HCT116 (cell line): ENCODE results near the gene TYW1. TPM values are rescaled to one million over a fixed set of nuclear protein-coding genes. Genes with fewer than 3 reads are reported as not detected.

Source experiments
- ATAC-seq: fragments of 200-7000 bp; cut with Tn5 transposase; 2 replicates; pipeline ENCODE4 v1.9.1; 2020; ENCODE audit warnings: mild to moderate bottlenecking, moderate library complexity
- BruUV-seq: library from RNA; stranded (reverse); fragments of 400-500 nt; replicated peaks from 2 replicates; lab custom pipeline; 2021; lab: Mats Ljungman, UMichigan
- CTCF ChIA-PET: fragments of 300-600 bp; sonication (Branson Sonifier 250); formaldehyde crosslinking; loops from one replicate; lab custom pipeline; 2021; ENCODE audit warnings: antibody characterized with exemption; lab: Charles Lee
- POLR2A ChIA-PET: fragments of 300-600, 350-600 bp; sonication (Branson Sonifier 250); formaldehyde crosslinking; loops from one replicate; lab custom pipeline; 2021; ENCODE audit warnings: antibody characterized with exemption; lab: Charles Lee
- RAD21 ChIA-PET, 2 experiments: fragments of 300-600 bp; sonication (Branson Sonifier 250); formaldehyde crosslinking; loops; one replicate each; lab custom pipeline; 2023; ENCODE audit warnings: low total read pairs in 2 of 2; ENCODE audit not compliant: uncharacterized antibody in 2 of 2, unreplicated experiment in 2 of 2, low non-redundant PET in 1 of 2; lab: Charles Lee
- DNase-seq: peaks from one replicate; pipeline ENCODE4 v3.0.0-alpha.2; 2010; ENCODE audit warnings: low read depth, low spot score
- H2AFZ ChIP-seq: fragments of 200-600 bp; shearing (Covaris generic), sonication (generic); 2 replicates; pipeline ENCODE4 v1.6.1; 2017; ENCODE audit warnings: low read depth, mixed run types, mixed read lengths, antibody characterized with exemption, low read length; ENCODE audit not compliant: poor library complexity, severe bottlenecking
- H3K27ac ChIP-seq: 2 replicates; pipeline ENCODE4 v1.5.1; 2012; ENCODE audit warnings: low read depth, low read length
- H3K27me3 ChIP-seq: fragments of 200-600 bp; sonication (generic); 2 replicates; pipeline ENCODE4 v1.6.1; 2016; ENCODE audit warnings: mixed run types, low read length, mixed read lengths; ENCODE audit not compliant: insufficient read depth
- H3K36me3 ChIP-seq, 2 experiments: fragments of 200-500 bp in 1 of 2; fragments of 200-600 bp in 1 of 2; sonication (Bioruptor generic) in 1 of 2; sonication (generic) in 1 of 2; 2 replicates each; pipeline versions ENCODE4 v1.5.1 to v1.6.1; 2014 to 2016; ENCODE audit warnings: low read length in 2 of 2, inconsistent platforms in 1 of 2, mixed read lengths in 1 of 2, mixed run types in 1 of 2; ENCODE audit not compliant: insufficient read depth in 2 of 2, control insufficient read depth in 1 of 2
- H3K4me1 ChIP-seq, 2 experiments: fragments of 200-600 bp in 1 of 2; sonication (generic) in 1 of 2; 2 replicates each; pipeline versions ENCODE4 v1.5.1 to v1.6.1; 2012 to 2017; ENCODE audit warnings: low read length in 2 of 2, inconsistent platforms in 1 of 2, mild to moderate bottlenecking in 1 of 2, mixed read lengths in 1 of 2, mixed run types in 1 of 2, moderate library complexity in 1 of 2; ENCODE audit not compliant: insufficient read depth in 2 of 2, control insufficient read depth in 1 of 2
- H3K4me2 ChIP-seq: fragments of 200-600 bp; sonication (generic); 2 replicates; pipeline ENCODE4 v1.6.1; 2017; ENCODE audit warnings: mixed run types, low read length, mixed read lengths
- H3K4me3 ChIP-seq, 2 experiments: fragments of 200-600 bp in 1 of 2; sonication (generic) in 1 of 2; replicated peaks in 1 of 2; 2 replicates each; pipeline ENCODE4 v1.5.1; 2011 to 2016; ENCODE audit warnings: low read length in 2 of 2, control low read depth in 1 of 2, low read depth in 1 of 2, mild to moderate bottlenecking in 1 of 2, mixed read lengths in 1 of 2, mixed run types in 1 of 2
- H3K79me2 ChIP-seq: fragments of 200-600 bp; sonication (generic); 2 replicates; pipeline ENCODE4 v1.6.1; 2017; ENCODE audit warnings: mild to moderate bottlenecking, mixed run types, low read length, moderate library complexity, mixed read lengths; ENCODE audit not compliant: insufficient read depth
- H3K9ac ChIP-seq: fragments of 200-600 bp; sonication (generic); 2 replicates; pipeline ENCODE4 v1.6.1; 2016; ENCODE audit warnings: low read length, mixed read lengths
- H3K9me2 ChIP-seq: fragments of 200-600 bp; sonication (generic), shearing (Covaris generic); 2 replicates; pipeline ENCODE4 v1.6.1; 2017; ENCODE audit warnings: mixed run types, mild to moderate bottlenecking, moderate library complexity; ENCODE audit not compliant: insufficient read depth
- H3K9me3 ChIP-seq, 2 experiments: fragments of 200-500 bp in 1 of 2; fragments of 200-600 bp in 1 of 2; sonication (Bioruptor generic) in 1 of 2; sonication (generic) in 1 of 2; 2 replicates each; pipeline ENCODE4 v1.6.1; 2014 to 2017; ENCODE audit warnings: low read length in 2 of 2, mixed read lengths in 2 of 2, inconsistent platforms in 1 of 2, low read depth in 1 of 2, mild to moderate bottlenecking in 1 of 2, mixed run types in 1 of 2, moderate library complexity in 1 of 2; ENCODE audit not compliant: control insufficient read depth in 1 of 2, insufficient read depth in 1 of 2
- H4K20me1 ChIP-seq: fragments of 200-600 bp; sonication (generic), shearing (Covaris generic); 2 replicates; pipeline ENCODE4 v1.6.1; 2017; ENCODE audit warnings: mixed run types, mild to moderate bottlenecking, moderate library complexity; ENCODE audit not compliant: insufficient read depth
- CEBPB ChIP-seq: IDR thresholded peaks from 2 replicates; pipeline ENCODE4 v1.6.1; 2012; ENCODE audit warnings: low read depth
- EGR1 ChIP-seq: IDR thresholded peaks from 2 replicates; pipeline ENCODE4 v1.6.1; 2012; ENCODE audit warnings: low read depth
- ELF1 ChIP-seq: IDR thresholded peaks from 2 replicates; pipeline ENCODE4 v1.6.1; 2012; ENCODE audit warnings: low read depth, borderline replicate concordance
- EZH2 ChIP-seq: fragments of 200-600 bp; sonication (generic); IDR thresholded peaks from 2 replicates; pipeline ENCODE4 v1.6.1; 2017; ENCODE audit warnings: antibody characterized with exemption, mixed run types
- JUND ChIP-seq: IDR thresholded peaks from 2 replicates; pipeline ENCODE4 v1.6.1; 2012
- POLR2AphosphoS5 ChIP-seq: IDR thresholded peaks from 2 replicates; pipeline ENCODE4 v1.6.1; 2011; ENCODE audit warnings: mild to moderate bottlenecking, low read depth, low read length, moderate library complexity
- SIN3A ChIP-seq: IDR thresholded peaks from 2 replicates; pipeline ENCODE4 v1.6.1; 2012; ENCODE audit warnings: low read depth
- SP1 ChIP-seq: IDR thresholded peaks from 2 replicates; pipeline ENCODE4 v1.6.1; 2012; ENCODE audit warnings: low read depth
- SRF ChIP-seq: IDR thresholded peaks from 2 replicates; pipeline ENCODE4 v1.6.1; 2012; ENCODE audit warnings: low read depth
- YY1 ChIP-seq: IDR thresholded peaks from 2 replicates; pipeline ENCODE4 v1.6.1; 2011; ENCODE audit warnings: low read length, low read depth, moderate library complexity, mild to moderate bottlenecking; ENCODE audit not compliant: insufficient replicate concordance; ENCODE audit errors: extremely low read depth
- ZFX ChIP-seq: fragments of 450-650 bp; IDR thresholded peaks from 2 replicates; pipeline ENCODE4 v1.6.1; 2017
- intact Hi-C: fragments of 100-400 bp; cut with micrococcal nuclease; formaldehyde crosslinking; loops from 2 replicates; pipeline ENCODE4 v1.10.0; 2022
- total RNA-seq: library from RNA; stranded (reverse); gene quantifications from one replicate; pipeline ENCODE4 v1.2.1, GENCODE V29; 2021; ENCODE audit not compliant: unreplicated experiment
- TF ChIP-seq, protein P1 (sequence below), 3 experiments: fragments of 200-600 bp in 1 of 3; sonication (generic) in 1 of 3; IDR thresholded peaks in 2 of 3; conservative IDR thresholded peaks in 1 of 3; 2 replicates each; pipeline ENCODE4 v1.5.1; 2012 to 2017; ENCODE audit warnings: low read depth in 2 of 3, low read length in 2 of 3, antibody characterized with exemption in 1 of 3, borderline replicate concordance in 1 of 3, control low read depth in 1 of 3, mild to moderate bottlenecking in 1 of 3, mixed read lengths in 1 of 3, mixed run types in 1 of 3, moderate library complexity in 1 of 3; ENCODE audit not compliant: insufficient read depth in 1 of 3
- TF ChIP-seq, protein P2 (sequence below): IDR thresholded peaks from 2 replicates; pipeline ENCODE4 v1.6.1; 2011; ENCODE audit warnings: mild to moderate bottlenecking, low read length, moderate library complexity; ENCODE audit not compliant: insufficient replicate concordance; ENCODE audit errors: extremely low read depth

TYW1 gene
- total RNA-seq, 1 experiment from 2014 or later: 16.6 TPM

DNA sequence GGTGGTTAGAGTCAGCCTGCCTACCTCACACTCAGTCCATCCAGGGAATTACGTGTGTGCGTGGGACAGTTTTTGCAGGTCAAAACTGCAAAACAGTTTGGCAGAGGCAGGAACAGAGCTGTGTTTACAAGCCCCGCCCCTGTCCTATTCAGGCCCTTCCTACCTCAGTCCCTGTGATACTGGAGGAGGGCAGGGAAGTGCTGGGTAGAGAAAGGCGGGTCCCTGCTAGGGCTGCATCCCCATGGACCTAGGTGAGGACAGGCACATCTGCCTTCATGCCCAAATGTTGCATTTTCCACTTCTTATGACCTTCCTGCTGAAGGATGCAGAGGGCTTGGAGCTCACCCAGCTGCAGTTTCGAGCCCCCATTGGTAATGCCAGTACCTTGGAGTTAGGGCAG, 26.3 kb upstream of the TYW1 start:
- BruUV-seq: no TSS peak
- H3K4me2 ChIP-seq: no peak overlapping the region

DNA sequence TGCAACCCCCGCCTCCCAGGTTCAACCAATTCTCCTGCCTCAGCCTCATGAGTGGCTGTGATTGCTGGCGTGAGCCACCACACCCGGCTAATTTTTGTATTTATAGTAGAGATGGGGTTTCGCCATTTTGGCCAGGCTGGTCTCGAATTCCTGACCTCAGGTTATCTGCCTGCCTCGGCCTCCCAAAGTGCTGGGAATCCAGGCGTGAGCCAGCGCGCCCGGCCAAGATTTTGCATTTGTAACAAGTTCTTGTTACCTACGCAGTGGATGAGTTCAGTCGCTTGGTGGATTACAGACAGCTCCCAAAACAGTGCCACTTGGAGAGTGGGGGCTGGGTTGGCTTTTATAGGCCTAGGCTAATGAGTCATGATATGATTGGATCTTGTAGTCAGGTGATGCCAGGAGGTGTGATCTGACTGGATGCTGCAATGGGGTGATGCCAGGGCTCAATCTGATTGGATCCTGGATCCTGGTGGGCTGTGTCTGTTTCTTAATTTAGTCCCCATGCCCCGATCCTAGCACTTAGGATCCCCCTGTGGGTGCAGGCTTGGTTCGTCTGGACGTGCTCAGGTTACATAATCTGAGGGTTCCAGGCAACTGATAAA, 21.5 kb upstream of the TYW1 start:
- intact Hi-C loops: no loop called here
- POLR2A ChIA-PET: no interaction called here
- no peaks in the 10 kb centered on the region for H3K36me3 ChIP-seq
- H3K9me2 ChIP-seq: no peaks in the 10 kb centered on the region
- H3K27ac ChIP-seq: no peak overlapping the region
- no peak overlapping the region for H3K4me3 ChIP-seq
- no peaks in the 10 kb centered on the region for H3K27me3 ChIP-seq
- CTCF ChIA-PET: no interaction called here
- BruUV-seq: no TSS peak
- H3K79me2 ChIP-seq: no peaks in the 10 kb centered on the region
- H3K9ac ChIP-seq: no peak overlapping the region
- no peaks in the 10 kb centered on the region for H4K20me1 ChIP-seq
- H3K4me1 ChIP-seq: no peaks in the 10 kb centered on the region
- DNase-seq (no peak), ATAC-seq (peak; percentile 52; the same call in 1 of the 2 replicates)
- RAD21 ChIA-PET: no interaction called here
- H2AFZ ChIP-seq: no peak overlapping the region
- no peaks in the 10 kb centered on the region; a peak in 1 of 4 replicates for H3K9me3 ChIP-seq
- no peak overlapping the region for H3K4me2 ChIP-seq
- no peak for TF ChIP-seq EGR1
- no peak for TF ChIP-seq CEBPB
- TF ChIP-seq SP1: no peak
- no peak for TF ChIP-seq SRF
- TF ChIP-seq POLR2AphosphoS5: no peak
- no peak for TF ChIP-seq EZH2
- TF ChIP-seq ELF1: no peak
- no peak for TF ChIP-seq JUND
- TF ChIP-seq YY1: no peak
- TF ChIP-seq, protein P1, sequence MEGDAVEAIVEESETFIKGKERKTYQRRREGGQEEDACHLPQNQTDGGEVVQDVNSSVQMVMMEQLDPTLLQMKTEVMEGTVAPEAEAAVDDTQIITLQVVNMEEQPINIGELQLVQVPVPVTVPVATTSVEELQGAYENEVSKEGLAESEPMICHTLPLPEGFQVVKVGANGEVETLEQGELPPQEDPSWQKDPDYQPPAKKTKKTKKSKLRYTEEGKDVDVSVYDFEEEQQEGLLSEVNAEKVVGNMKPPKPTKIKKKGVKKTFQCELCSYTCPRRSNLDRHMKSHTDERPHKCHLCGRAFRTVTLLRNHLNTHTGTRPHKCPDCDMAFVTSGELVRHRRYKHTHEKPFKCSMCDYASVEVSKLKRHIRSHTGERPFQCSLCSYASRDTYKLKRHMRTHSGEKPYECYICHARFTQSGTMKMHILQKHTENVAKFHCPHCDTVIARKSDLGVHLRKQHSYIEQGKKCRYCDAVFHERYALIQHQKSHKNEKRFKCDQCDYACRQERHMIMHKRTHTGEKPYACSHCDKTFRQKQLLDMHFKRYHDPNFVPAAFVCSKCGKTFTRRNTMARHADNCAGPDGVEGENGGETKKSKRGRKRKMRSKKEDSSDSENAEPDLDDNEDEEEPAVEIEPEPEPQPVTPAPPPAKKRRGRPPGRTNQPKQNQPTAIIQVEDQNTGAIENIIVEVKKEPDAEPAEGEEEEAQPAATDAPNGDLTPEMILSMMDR (IDR thresholded peaks at IDR 0.05 in 2 of 3, conservative IDR thresholded peaks at IDR 0.05 in 1 of 3; ENCODE audit: borderline replicate concordance in 1 of 3, insufficient read depth in 1 of 3, low read depth in 2 of 3, low read length in 2 of 3): no peak
- TF ChIP-seq, protein P2, sequence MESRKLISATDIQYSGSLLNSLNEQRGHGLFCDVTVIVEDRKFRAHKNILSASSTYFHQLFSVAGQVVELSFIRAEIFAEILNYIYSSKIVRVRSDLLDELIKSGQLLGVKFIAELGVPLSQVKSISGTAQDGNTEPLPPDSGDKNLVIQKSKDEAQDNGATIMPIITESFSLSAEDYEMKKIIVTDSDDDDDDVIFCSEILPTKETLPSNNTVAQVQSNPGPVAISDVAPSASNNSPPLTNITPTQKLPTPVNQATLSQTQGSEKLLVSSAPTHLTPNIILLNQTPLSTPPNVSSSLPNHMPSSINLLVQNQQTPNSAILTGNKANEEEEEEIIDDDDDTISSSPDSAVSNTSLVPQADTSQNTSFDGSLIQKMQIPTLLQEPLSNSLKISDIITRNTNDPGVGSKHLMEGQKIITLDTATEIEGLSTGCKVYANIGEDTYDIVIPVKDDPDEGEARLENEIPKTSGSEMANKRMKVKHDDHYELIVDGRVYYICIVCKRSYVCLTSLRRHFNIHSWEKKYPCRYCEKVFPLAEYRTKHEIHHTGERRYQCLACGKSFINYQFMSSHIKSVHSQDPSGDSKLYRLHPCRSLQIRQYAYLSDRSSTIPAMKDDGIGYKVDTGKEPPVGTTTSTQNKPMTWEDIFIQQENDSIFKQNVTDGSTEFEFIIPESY: no peak
- TF ChIP-seq ZFX: no peak
- no peak for TF ChIP-seq SIN3A

More for the DNA sequence above, 26.3 kb upstream of the TYW1 start:
- H3K4me1 ChIP-seq: no peaks in the 10 kb centered on the region
- H2AFZ ChIP-seq: no peak overlapping the region
- H3K9ac ChIP-seq: no peak overlapping the region
- H3K9me3 ChIP-seq: no peaks in the 10 kb centered on the region
- H3K4me3 ChIP-seq: no peak overlapping the region
- intact Hi-C loops: no loop called here
- TF ChIP-seq CEBPB: no peak
- TF ChIP-seq, all 23 proteins: peak for 0
- Histone ChIP-seq H4K20me1 (no peaks in the 10 kb centered on the region), H3K27me3 (no peaks in the 10 kb centered on the region), H3K79me2 (no peaks in the 10 kb centered on the region), H3K36me3 (no peaks in the 10 kb centered on the region), H3K27ac (no peak overlapping the region), H3K9me2 (no peaks in the 10 kb centered on the region)
- peak; percentile 64 for ATAC-seq
- POLR2A ChIA-PET: no interaction called here
- DNase-seq: no peak
- RAD21 ChIA-PET: no interaction called here
- CTCF ChIA-PET: no interaction called here
